WI38 (cell line): ENCODE measurements around the gene ABHD6.
"Not testable (repeated sequence)": the region's sequence is repeated elsewhere in the genome, so short reads cannot be mapped to it uniquely, and the experiment has no call there.

Source experiments
- H3K4me3 ChIP-seq: 2 replicates; pipeline ENCODE4 v1.5.1; 2011; ENCODE audit warnings: low read depth, mild to moderate bottlenecking, control low read depth, low read length
- CTCF ChIP-seq: IDR thresholded peaks from 2 replicates; pipeline ENCODE4 v1.5.1; 2012; ENCODE audit warnings: low read depth, mild to moderate bottlenecking, control low read depth, low read length

ABHD6 gene

GRCh38 chr3:58192069-58192468 lies 45.5 kb upstream of the ABHD6 start:
- no peak for TF ChIP-seq CTCF

GRCh38 chr3:58193682-58194407 lies 43.7 kb upstream of the ABHD6 start:
- H3K4me3 ChIP-seq: no peak overlapping the region
- no peak for TF ChIP-seq CTCF

More at GRCh38 chr3:58192069-58192468, 45.5 kb upstream of the ABHD6 start:
- H3K4me3 ChIP-seq: no peak overlapping the region

GRCh38 chr3:58197588-58197987 lies 40.0 kb upstream of the ABHD6 start:
- no peak overlapping the region for H3K4me3 ChIP-seq
- no peak for TF ChIP-seq CTCF

- no peak overlapping the region for H3K4me3 ChIP-seq
- no peak for TF ChIP-seq CTCF
Observed at GRCh38 chr3:58198362-58198761, 39.2 kb upstream of the ABHD6 start.

- no peak for TF ChIP-seq CTCF
- no peak overlapping the region for H3K4me3 ChIP-seq
Observed at GRCh38 chr3:58198804-58199203, 38.8 kb upstream of the ABHD6 start.

GRCh38 chr3:58200121-58200709 lies 37.4 kb upstream of the ABHD6 start:
- no peak for TF ChIP-seq CTCF
- H3K4me3 ChIP-seq: no peak overlapping the region

GRCh38 chr3:58200846-58201355 lies 36.7 kb upstream of the ABHD6 start:
- no peak overlapping the region for H3K4me3 ChIP-seq
- TF ChIP-seq CTCF: no peak

- H3K4me3 ChIP-seq: not testable (repeated sequence)
Observed at GRCh38 chr3:58201451-58201850, 36.1 kb upstream of the ABHD6 start.
